Adrenal gland (tissue), 12 donors: Measurements from ENCODE around the gene MAN2A2. TPM values are rescaled to one million over a fixed set of nuclear protein-coding genes. Genes with fewer than 3 reads are reported as not detected.

Source experiments
- DNase-seq, 7 donors: peaks; one replicate each; pipeline ENCODE4 v3.0.0-alpha.2; 2019 to 2020
- H3K27ac ChIP-seq, 5 donors: fragments of 200-600 bp; sonication (generic) in 4 of 5; 1 replicate in 3 of 5; 2 replicates in 2 of 5; pipeline versions ENCODE4 v1.5.1 to v1.8.0; 2016 to 2020; ENCODE audit warnings: mild to moderate bottlenecking in 1 of 5
- H3K27me3 ChIP-seq: fragments of 200-600 bp; 2 replicates; pipeline ENCODE4 v1.8.0; 2021
- H3K36me3 ChIP-seq, 2 donors: fragments of 200-600 bp; replicated peaks in 1 of 2; 1 replicate in 1 of 2; 2 replicates in 1 of 2; pipeline versions ENCODE4 v1.5.1 to v1.8.0; 2018 to 2022
- H3K4me1 ChIP-seq, 2 donors: fragments of 200-600 bp; replicated peaks in 1 of 2; 1 replicate in 1 of 2; 2 replicates in 1 of 2; pipeline versions ENCODE4 v1.5.1 to v1.8.0; 2018 to 2021
- H3K4me3 ChIP-seq, 4 donors: fragments of 200-600 bp; sonication (generic) in 3 of 4; one replicate each; pipeline ENCODE4 v1.5.1; 2016 to 2018
- H3K9me3 ChIP-seq, 3 donors: fragments of 200-600 bp; sonication (generic) in 1 of 3; replicated peaks in 1 of 3; 1 replicate in 2 of 3; 2 replicates in 1 of 3; pipeline versions ENCODE4 v1.5.1 to v1.8.0; 2016 to 2021
- POLR2A ChIP-seq, 2 donors: fragments of 450-650 bp; IDR thresholded peaks; one replicate each; pipeline ENCODE4 v1.6.1; 2017; ENCODE audit warnings: antibody characterized with exemption in 2 of 2, mild to moderate bottlenecking in 2 of 2, moderate library complexity in 1 of 2
- WGBS, 4 donors: extraction: QIAGEN DNeasy Blood & Tissue Kit in 2 of 4; methylation state at CpG; one replicate each; pipeline versions ENCODE4 v1.1.5 to v1.1.7; 2013 to 2017; 5-methylcytosine and 5-hydroxymethylcytosine counted together
- intact Hi-C, 2 donors: fragments of 100-400 bp; cut with DNase I; formaldehyde crosslinking; loops; one replicate each; pipeline versions ENCODE4 v1.14.1 to v1.15.0; 2022 to 2023
- polyA plus RNA-seq, 3 donors: library from polyadenylated mRNA; stranded (reverse); fragments of 200-250 nt in 2 of 3; fragments of 350-450 nt in 1 of 3; fragmentation: Illumina TruSeq in 1 of 3; extraction: RNeasy Lipid Tissue Mini Kit (QIAGEN cat#74804) in 1 of 3; gene quantifications; one replicate each; pipeline ENCODE4 v1.2.3, GENCODE V29; 2013 to 2014
- total RNA-seq, 9 donors: library from RNA; depleted of rRNA in 4 of 9; stranded (reverse); fragments of >200 nt in 4 of 9; fragments of 120-200 nt in 1 of 9; fragmentation: NEBNext Ultra II Directional in 1 of 9; extraction: Animal tissue kit (Norgen Biotek cat#: 25700) in 1 of 9; gene quantifications; one replicate each; pipeline versions ENCODE4 v1.1.0 to v1.2.4, GENCODE V29; 2013 to 2023
- TF ChIP-seq, protein P1 (sequence below), 6 experiments: fragments of 450-650 bp in 4 of 6; fragments of 200-600 bp in 2 of 6; sonication (generic) in 1 of 6; IDR thresholded peaks; 1 replicate in 5 of 6; 2 replicates in 1 of 6; pipeline versions ENCODE4 v1.5.1 to v1.8.0; 2016 to 2021; ENCODE audit warnings: antibody characterized with exemption in 6 of 6, mild to moderate bottlenecking in 2 of 6, moderate library complexity in 1 of 6
- donor health status: healthy with polysubstance abuse.
- donor health status: Bipolar disorder and iron deficiency.
- donor health status: DM: yes; HTN: yes; CAD: no.
- donor health status: DM: no; HTN: no; CAD: no.
- donor health status: DM: no; HTN: no; CAD: no.
- donor health status: DM: yes; HTN: yes; CAD: no.

MAN2A2 gene
- total and polyA plus RNA-seq, 12 donors: 13.3 to 94.6 (median 64.6) TPM

DNA sequence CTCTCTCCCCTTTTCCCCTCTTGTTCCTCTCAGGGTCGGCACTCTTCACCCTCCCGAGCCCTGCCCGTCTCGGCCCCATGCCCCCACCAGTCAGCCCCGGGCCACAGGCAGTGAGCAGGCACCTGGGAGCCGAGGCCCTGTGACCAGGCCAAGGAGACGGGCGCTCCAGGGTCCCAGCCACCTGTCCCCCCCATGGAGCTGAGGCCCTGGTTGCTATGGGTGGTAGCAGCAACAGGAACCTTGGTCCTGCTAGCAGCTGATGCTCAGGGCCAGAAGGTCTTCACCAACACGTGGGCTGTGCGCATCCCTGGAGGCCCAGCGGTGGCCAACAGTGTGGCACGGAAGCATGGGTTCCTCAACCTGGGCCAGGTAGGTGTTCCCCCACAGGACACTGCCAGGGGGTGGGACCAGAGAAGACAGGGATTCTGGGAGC is 27.5 kb upstream of the MAN2A2 start:
- H3K27ac ChIP-seq: no peak overlapping the region
- intact Hi-C loops: no loop called here
- TF ChIP-seq, protein P1, sequence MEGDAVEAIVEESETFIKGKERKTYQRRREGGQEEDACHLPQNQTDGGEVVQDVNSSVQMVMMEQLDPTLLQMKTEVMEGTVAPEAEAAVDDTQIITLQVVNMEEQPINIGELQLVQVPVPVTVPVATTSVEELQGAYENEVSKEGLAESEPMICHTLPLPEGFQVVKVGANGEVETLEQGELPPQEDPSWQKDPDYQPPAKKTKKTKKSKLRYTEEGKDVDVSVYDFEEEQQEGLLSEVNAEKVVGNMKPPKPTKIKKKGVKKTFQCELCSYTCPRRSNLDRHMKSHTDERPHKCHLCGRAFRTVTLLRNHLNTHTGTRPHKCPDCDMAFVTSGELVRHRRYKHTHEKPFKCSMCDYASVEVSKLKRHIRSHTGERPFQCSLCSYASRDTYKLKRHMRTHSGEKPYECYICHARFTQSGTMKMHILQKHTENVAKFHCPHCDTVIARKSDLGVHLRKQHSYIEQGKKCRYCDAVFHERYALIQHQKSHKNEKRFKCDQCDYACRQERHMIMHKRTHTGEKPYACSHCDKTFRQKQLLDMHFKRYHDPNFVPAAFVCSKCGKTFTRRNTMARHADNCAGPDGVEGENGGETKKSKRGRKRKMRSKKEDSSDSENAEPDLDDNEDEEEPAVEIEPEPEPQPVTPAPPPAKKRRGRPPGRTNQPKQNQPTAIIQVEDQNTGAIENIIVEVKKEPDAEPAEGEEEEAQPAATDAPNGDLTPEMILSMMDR (IDR thresholded peaks at IDR 0.05): no peak
- TF ChIP-seq POLR2A (IDR thresholded peaks at IDR 0.05): no peak
- no peaks in the 10 kb centered on the region for H3K27me3 ChIP-seq
- no peak for DNase-seq
- WGBS, 4 donors: 88 to 93% (median 91%) methylated on average over 12 of the region's 12 CpGs; no CpG with 5 or more reads in 1 of the 4 donors
- H3K4me1 ChIP-seq: peaks cover 23 to 31% of the 10 kb centered on the region in 2 donors
- H3K4me3 ChIP-seq: no peak overlapping the region
- no peaks in the 10 kb centered on the region for H3K9me3 ChIP-seq
- H3K36me3 ChIP-seq: peaks cover 0 to 50% of the 10 kb centered on the region in 2 donors

- 90 to 94% (median 93%) methylated on average over 2 to 20 of the region's 20 CpGs; no CpG with 5 or more reads in 1 of the 4 donors for WGBS, 4 donors
- intact Hi-C loops: no loop called here
- H3K27ac ChIP-seq: no peak overlapping the region
Measured at GRCh38 chr15:90876046-90876445, 27.1 kb upstream of the MAN2A2 start.

DNA sequence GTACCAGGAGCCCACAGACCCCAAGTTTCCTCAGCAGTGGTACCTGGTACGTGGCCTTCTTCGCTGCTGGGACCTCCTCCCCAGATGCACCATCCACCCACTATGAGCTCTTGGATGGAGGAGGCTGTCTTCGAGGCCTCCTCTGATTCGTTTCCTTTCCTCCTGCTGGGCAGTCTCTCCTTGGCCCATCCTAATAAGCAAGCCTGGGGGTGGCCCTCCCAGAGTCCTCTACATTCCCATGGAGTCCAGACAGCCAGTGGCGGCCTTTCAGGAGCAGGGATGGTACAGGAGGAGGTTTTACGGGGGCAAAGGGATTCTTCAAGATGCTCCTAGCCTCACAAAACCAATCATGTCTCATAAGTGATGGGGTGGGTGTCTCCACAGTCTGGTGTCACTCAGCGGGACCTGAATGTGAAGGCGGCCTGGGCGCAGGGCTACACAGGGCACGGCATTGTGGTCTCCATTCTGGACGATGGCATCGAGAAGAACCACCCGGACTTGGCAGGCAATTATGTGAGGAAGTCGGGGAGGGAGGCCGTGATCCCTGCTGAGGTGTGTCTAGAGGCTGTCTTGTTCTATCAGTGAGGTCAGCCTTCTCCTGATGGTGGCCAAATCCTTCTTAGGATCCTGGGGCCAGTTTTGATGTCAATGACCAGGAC is 26.5 kb upstream of the MAN2A2 start:
- H3K27ac ChIP-seq: no peak overlapping the region
- H3K9me3 ChIP-seq: no peaks in the 10 kb centered on the region
- H3K4me3 ChIP-seq: no peak overlapping the region
- no peak for DNase-seq
- peaks cover 18 to 27% of the 10 kb centered on the region in 2 donors for H3K4me1 ChIP-seq
- H3K27me3 ChIP-seq: no peaks in the 10 kb centered on the region
- TF ChIP-seq, protein P1 (IDR thresholded peaks at IDR 0.05): no peak
- no peak for TF ChIP-seq POLR2A (IDR thresholded peaks at IDR 0.05)
- H3K36me3 ChIP-seq: peaks cover 0 to 60% of the 10 kb centered on the region in 2 donors
- 87 to 93% (median 91%) methylated on average over 12 to 15 of the region's 15 CpGs for WGBS, 4 donors
- intact Hi-C loops: no loop called here

More at GRCh38 chr15:90876046-90876445, 27.1 kb upstream of the MAN2A2 start:
- DNase-seq: no peak
- no peaks in the 10 kb centered on the region for H3K27me3 ChIP-seq
- no peaks in the 10 kb centered on the region for H3K9me3 ChIP-seq
- H3K4me3 ChIP-seq: no peak overlapping the region
- TF ChIP-seq, protein P1 (IDR thresholded peaks at IDR 0.05): no peak
- no peak for TF ChIP-seq POLR2A (IDR thresholded peaks at IDR 0.05)
- H3K36me3 ChIP-seq: peaks cover 0 to 54% of the 10 kb centered on the region in 2 donors
- peaks cover 18 to 27% of the 10 kb centered on the region in 2 donors for H3K4me1 ChIP-seq

DNA sequence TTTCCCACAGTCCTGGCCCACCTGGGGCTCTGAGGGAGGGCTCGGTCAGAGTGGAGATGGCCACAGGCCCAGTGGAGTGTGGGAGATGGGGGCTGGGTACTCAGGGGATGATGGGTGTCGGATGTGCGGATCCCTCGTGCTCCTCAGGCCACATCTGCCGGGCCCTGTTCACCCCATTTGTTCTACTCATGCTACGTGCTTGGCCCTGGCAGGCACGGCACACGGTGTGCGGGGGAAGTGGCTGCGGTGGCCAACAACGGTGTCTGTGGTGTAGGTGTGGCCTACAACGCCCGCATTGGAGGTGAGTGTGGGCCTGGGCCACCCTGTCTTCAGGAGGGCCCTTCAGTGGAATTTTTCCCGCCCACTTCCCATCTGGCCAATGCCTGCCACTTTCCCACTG is 25.8 kb upstream of the MAN2A2 start:
- H3K36me3 ChIP-seq: peaks cover 0 to 67% of the 10 kb centered on the region in 2 donors

More for the DNA sequence above, 25.8 kb upstream of the MAN2A2 start:
- WGBS, 4 donors: 90 to 95% (median 94%) methylated on average over 14 of the region's 14 CpGs; no CpG with 5 or more reads in 1 of the 4 donors
- TF ChIP-seq, protein P1 (IDR thresholded peaks at IDR 0.05): no peak
- TF ChIP-seq POLR2A (IDR thresholded peaks at IDR 0.05): no peak
- no peaks in the 10 kb centered on the region for H3K27me3 ChIP-seq
- intact Hi-C loops: no loop called here
- DNase-seq: no peak
- no peak overlapping the region for H3K4me3 ChIP-seq
- H3K4me1 ChIP-seq: peaks cover 18 to 24% of the 10 kb centered on the region in 2 donors
- H3K9me3 ChIP-seq: no peaks in the 10 kb centered on the region
- H3K27ac ChIP-seq: no peak overlapping the region
